HepG2 (cell line): ENCODE measurements around the gene STAG3. TPM values are rescaled to one million over a fixed set of nuclear protein-coding genes. Genes with fewer than 3 reads are reported as not detected.

Experiments
- AGO1 ChIP-seq: fragments of 200-400 bp; formaldehyde crosslinking; IDR thresholded peaks from 2 replicates; pipeline ENCODE4 v1.6.1; 2017; ENCODE audit warnings: mild to moderate bottlenecking, low read depth, low read length, moderate library complexity; ENCODE audit not compliant: poor library complexity, severe bottlenecking
- ARNT ChIP-seq: fragments of 450-650 bp; IDR thresholded peaks from 2 replicates; pipeline ENCODE4 v1.6.1; 2017
- ARNTL ChIP-seq: sonication (generic); formaldehyde crosslinking; IDR thresholded peaks from 2 replicates; pipeline ENCODE4 v1.4.0; 2020; ENCODE audit warnings: mild to moderate bottlenecking, missing genetic modification reagents
- ETV5 ChIP-seq: IDR thresholded peaks from 2 replicates; pipeline ENCODE4 v1.6.1; 2018; ENCODE audit warnings: missing biosample characterization, missing genetic modification reagents, inconsistent platforms, borderline replicate concordance
- HNRNPK ChIP-seq: fragments of 200-400 bp; formaldehyde crosslinking; IDR thresholded peaks from 2 replicates; pipeline ENCODE4 v1.6.1; 2018; ENCODE audit warnings: low read length, low read depth, moderate library complexity, mild to moderate bottlenecking; ENCODE audit not compliant: poor library complexity, severe bottlenecking
- SIN3A ChIP-seq: IDR thresholded peaks from 2 replicates; pipeline ENCODE4 v1.6.1; 2011; ENCODE audit warnings: low read depth, mild to moderate bottlenecking, control low read depth, low read length, borderline replicate concordance
- ZFX ChIP-seq: sonication (generic); formaldehyde crosslinking; IDR thresholded peaks from 2 replicates; pipeline ENCODE4 v1.4.0; 2020; ENCODE audit warnings: mild to moderate bottlenecking, low read depth, missing genetic modification reagents, moderate library complexity
- ZNF143 ChIP-seq: sonication (generic); formaldehyde crosslinking; IDR thresholded peaks from 2 replicates; pipeline ENCODE4 v1.4.0; 2020; ENCODE audit warnings: missing genetic modification reagents
- ZNF644 ChIP-seq: IDR thresholded peaks from 2 replicates; pipeline ENCODE4 v1.6.1; 2016; ENCODE audit warnings: low read depth
- polyA plus RNA-seq, 8 experiments: library from polyadenylated mRNA; depleted of rRNA in 3 of 8; stranded (reverse) in 7 of 8; unstranded in 1 of 8; fragments of >200 nt; fragmentation: Illumina TruSeq in 4 of 8; extraction: Trizol in 4 of 8; gene quantifications; 2 replicates each; pipeline versions ENCODE4 v1.2.1 to v1.2.3, GENCODE V29; 2011 to 2016; ENCODE audit warnings: low read depth in 4 of 8, missing spikeins in 1 of 8, mixed read lengths in 1 of 8; ENCODE audit not compliant: insufficient read depth in 1 of 8
- total RNA-seq, 5 experiments: library from RNA; depleted of rRNA; stranded (reverse); fragments of >200 nt; fragmentation: Illumina TruSeq; extraction: Trizol; gene quantifications; 2 replicates each; pipeline ENCODE4 v1.2.3, GENCODE V29; 2016; ENCODE audit warnings: low read depth in 1 of 5
- TF ChIP-seq, protein P1 (sequence below): sonication (generic); formaldehyde crosslinking; conservative IDR thresholded peaks from 2 replicates; pipeline ENCODE4 v1.4.0; 2020; ENCODE audit warnings: missing genetic modification reagents
- TF ChIP-seq, protein P2 (sequence below): sonication (generic); formaldehyde crosslinking; IDR thresholded peaks from 2 replicates; pipeline ENCODE4 v1.4.0; 2020; ENCODE audit warnings: missing genetic modification reagents, borderline replicate concordance
- TF ChIP-seq, protein P3 (sequence below): IDR thresholded peaks from 2 replicates; pipeline ENCODE4 v1.6.1; 2016; ENCODE audit warnings: low read depth, borderline replicate concordance
- TF ChIP-seq, protein P4 (sequence below): sonication (generic); formaldehyde crosslinking; IDR thresholded peaks from 2 replicates; pipeline ENCODE4 v1.8.0; 2022; ENCODE audit warnings: missing genetic modification reagents, mild to moderate bottlenecking, inconsistent platforms, borderline replicate concordance
- TF ChIP-seq, protein P5 (sequence below): sonication (generic); formaldehyde crosslinking; IDR thresholded peaks from 2 replicates; pipeline ENCODE4 v1.5.1; 2020; ENCODE audit warnings: missing genetic modification reagents, mild to moderate bottlenecking, borderline replicate concordance
- TF ChIP-seq, protein P6 (sequence below): sonication (generic); formaldehyde crosslinking; IDR thresholded peaks from 2 replicates; pipeline ENCODE4 v1.5.1; 2020; ENCODE audit warnings: missing genetic modification reagents, mild to moderate bottlenecking, borderline replicate concordance

Gene STAG3
- total and polyA plus RNA-seq, 2 of the 13 experiments (the other 11 are each of a cell fraction or from before 2014, with no cell fraction given): 0.09 to 0.33 TPM

DNA sequence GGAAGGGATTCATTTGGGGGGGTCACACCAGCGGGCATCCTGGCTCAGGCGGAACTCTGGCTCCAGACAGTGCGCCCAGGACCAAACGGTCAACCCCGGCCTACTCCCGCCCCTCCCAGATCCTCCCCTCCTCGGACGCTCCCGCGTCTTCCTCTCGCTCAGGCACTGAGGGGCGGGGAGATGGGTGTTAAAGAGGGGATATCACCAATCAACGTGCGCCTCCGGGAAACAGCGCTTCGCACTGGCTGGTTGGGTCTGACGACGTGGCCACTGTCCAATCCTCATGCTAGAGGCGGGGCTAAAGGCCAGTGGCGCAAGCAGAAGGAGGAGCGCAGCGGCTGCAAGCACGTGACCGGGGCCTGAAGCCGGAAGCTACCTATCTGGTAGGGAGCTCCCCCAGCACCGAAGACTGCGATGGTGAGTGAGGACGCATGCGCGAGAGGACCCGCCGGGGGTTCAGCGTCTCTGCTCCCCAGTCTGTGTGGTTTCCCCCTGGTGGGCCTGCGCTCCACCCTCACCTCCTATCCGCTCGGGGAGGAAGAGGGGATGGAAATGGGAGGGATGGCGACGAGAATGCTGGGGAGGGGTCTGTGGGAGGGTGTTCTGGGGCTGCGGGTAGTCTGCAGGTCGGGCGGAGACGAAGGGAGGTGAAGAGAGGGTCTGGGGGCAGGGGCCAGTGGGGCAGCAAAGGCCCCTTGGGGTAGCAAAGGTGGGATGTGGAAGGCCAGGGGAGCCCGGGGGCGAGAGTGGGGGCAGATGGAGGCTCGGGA is 29.0 kb upstream of the STAG3 start, which contains the start of gene LAMTOR4 (continued):
- TF ChIP-seq, protein P1, sequence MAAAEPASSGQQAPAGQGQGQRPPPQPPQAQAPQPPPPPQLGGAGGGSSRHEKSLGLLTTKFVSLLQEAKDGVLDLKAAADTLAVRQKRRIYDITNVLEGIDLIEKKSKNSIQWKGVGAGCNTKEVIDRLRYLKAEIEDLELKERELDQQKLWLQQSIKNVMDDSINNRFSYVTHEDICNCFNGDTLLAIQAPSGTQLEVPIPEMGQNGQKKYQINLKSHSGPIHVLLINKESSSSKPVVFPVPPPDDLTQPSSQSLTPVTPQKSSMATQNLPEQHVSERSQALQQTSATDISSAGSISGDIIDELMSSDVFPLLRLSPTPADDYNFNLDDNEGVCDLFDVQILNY (CRISPR knock-in tag): 0 out of 2 replicates have a peak, but pooled peaks have one; percentile 12
- TF ChIP-seq SIN3A: peak; percentile 69; the same call in 1 of the 2 replicates
- TF ChIP-seq, protein P2, sequence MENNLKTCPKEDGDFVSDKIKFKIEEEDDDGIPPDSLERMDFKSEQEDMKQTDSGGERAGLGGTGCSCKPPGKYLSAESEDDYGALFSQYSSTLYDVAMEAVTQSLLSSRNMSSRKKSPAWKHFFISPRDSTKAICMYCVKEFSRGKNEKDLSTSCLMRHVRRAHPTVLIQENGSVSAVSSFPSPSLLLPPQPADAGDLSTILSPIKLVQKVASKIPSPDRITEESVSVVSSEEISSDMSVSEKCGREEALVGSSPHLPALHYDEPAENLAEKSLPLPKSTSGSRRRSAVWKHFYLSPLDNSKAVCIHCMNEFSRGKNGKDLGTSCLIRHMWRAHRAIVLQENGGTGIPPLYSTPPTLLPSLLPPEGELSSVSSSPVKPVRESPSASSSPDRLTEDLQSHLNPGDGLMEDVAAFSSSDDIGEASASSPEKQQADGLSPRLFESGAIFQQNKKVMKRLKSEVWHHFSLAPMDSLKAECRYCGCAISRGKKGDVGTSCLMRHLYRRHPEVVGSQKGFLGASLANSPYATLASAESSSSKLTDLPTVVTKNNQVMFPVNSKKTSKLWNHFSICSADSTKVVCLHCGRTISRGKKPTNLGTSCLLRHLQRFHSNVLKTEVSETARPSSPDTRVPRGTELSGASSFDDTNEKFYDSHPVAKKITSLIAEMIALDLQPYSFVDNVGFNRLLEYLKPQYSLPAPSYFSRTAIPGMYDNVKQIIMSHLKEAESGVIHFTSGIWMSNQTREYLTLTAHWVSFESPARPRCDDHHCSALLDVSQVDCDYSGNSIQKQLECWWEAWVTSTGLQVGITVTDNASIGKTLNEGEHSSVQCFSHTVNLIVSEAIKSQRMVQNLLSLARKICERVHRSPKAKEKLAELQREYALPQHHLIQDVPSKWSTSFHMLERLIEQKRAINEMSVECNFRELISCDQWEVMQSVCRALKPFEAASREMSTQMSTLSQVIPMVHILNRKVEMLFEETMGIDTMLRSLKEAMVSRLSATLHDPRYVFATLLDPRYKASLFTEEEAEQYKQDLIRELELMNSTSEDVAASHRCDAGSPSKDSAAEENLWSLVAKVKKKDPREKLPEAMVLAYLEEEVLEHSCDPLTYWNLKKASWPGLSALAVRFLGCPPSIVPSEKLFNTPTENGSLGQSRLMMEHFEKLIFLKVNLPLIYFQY (CRISPR knock-in tag): peak; percentile 42; the same call in 1 of the 2 replicates
- peak; percentile 95 for TF ChIP-seq ARNTL
- TF ChIP-seq ETV5 (CRISPR knock-in tag): peak; percentile 94
- peak; percentile 80 for TF ChIP-seq AGO1
- TF ChIP-seq ARNT: no peak
- TF ChIP-seq ZNF143 (CRISPR knock-in tag): 0 out of 2 replicates have a peak, but pooled peaks have one; percentile 16
- TF ChIP-seq, protein P3, sequence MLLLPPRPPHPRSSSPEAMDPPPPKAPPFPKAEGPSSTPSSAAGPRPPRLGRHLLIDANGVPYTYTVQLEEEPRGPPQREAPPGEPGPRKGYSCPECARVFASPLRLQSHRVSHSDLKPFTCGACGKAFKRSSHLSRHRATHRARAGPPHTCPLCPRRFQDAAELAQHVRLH: peak; percentile 86; the same call in 1 of the 2 replicates
- TF ChIP-seq ZFX: peak; percentile 85
- TF ChIP-seq, protein P4, sequence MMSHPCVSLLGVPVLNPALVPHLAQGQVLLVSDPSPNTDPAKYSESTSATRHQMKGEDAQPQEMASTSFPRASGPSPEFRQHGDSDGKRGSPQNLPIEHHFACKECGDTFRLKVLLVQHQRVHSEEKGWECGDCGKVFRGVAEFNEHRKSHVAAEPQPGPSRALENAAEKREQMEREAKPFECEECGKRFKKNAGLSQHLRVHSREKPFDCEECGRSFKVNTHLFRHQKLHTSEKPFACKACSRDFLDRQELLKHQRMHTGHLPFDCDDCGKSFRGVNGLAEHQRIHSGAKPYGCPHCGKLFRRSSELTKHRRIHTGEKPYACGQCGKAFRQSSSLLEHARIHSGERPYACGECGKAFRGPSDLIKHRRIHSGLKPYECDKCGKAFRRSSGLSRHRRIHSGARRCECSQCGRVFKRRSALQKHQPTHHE (CRISPR knock-in tag): 0 out of 2 replicates have a peak, but pooled peaks have one; percentile 78
- TF ChIP-seq, protein P5, sequence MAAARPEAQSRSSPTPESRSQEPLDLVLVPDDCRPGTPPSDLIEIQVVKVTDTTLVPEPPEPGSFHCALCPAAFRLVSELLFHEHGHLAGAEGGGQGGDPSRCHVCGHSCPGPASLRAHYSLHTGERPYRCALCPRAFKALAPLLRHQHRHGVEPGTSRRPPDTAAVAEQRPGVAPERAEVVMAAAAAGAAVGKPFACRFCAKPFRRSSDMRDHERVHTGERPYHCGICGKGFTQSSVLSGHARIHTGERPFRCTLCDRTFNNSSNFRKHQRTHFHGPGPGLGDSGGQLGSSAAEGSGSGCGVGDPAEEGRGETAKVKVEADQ (CRISPR knock-in tag): peak; percentile 84; the same call in 1 of the 2 replicates
- TF ChIP-seq ZNF644 (CRISPR knock-in tag): no peak
- peak; percentile 11 for TF ChIP-seq HNRNPK
- TF ChIP-seq, protein P6, sequence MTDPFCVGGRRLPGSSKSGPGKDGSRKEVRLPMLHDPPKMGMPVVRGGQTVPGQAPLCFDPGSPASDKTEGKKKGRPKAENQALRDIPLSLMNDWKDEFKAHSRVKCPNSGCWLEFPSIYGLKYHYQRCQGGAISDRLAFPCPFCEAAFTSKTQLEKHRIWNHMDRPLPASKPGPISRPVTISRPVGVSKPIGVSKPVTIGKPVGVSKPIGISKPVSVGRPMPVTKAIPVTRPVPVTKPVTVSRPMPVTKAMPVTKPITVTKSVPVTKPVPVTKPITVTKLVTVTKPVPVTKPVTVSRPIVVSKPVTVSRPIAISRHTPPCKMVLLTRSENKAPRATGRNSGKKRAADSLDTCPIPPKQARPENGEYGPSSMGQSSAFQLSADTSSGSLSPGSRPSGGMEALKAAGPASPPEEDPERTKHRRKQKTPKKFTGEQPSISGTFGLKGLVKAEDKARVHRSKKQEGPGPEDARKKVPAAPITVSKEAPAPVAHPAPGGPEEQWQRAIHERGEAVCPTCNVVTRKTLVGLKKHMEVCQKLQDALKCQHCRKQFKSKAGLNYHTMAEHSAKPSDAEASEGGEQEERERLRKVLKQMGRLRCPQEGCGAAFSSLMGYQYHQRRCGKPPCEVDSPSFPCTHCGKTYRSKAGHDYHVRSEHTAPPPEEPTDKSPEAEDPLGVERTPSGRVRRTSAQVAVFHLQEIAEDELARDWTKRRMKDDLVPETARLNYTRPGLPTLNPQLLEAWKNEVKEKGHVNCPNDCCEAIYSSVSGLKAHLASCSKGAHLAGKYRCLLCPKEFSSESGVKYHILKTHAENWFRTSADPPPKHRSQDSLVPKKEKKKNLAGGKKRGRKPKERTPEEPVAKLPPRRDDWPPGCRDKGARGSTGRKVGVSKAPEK (CRISPR knock-in tag): no peak
